DND-41 (cell line): Measurements from ENCODE around the gene KLF6.

Source experiments
- ATAC-seq: fragments of 200-7000 bp; cut with Tn5 transposase; 3 replicates; pipeline ENCODE4 v1.9.1; 2021; ENCODE audit warnings: low read depth; ENCODE audit not compliant: insufficient read depth
- DNase-seq: peaks from one replicate; pipeline ENCODE4 v3.0.0-alpha.2; 2020
- H2AFZ ChIP-seq: 2 replicates; pipeline ENCODE4 v1.6.0; 2012; ENCODE audit warnings: low read depth, low read length
- H3K27ac ChIP-seq: 2 replicates; pipeline ENCODE4 v1.5.1; 2012; ENCODE audit warnings: low read length, inconsistent platforms
- H3K27me3 ChIP-seq: fragments of 200-600 bp; sonication (generic); 2 replicates; pipeline ENCODE4 v1.6.0; 2012; ENCODE audit warnings: low read length, mild to moderate bottlenecking, inconsistent platforms; ENCODE audit not compliant: insufficient read depth, poor library complexity
- H3K36me3 ChIP-seq: 2 replicates; pipeline ENCODE4 v1.5.1; 2012; ENCODE audit warnings: low read length, inconsistent platforms; ENCODE audit not compliant: insufficient read depth
- H3K4me1 ChIP-seq: 2 replicates; pipeline ENCODE4 v1.5.1; 2012; ENCODE audit warnings: mild to moderate bottlenecking, low read length; ENCODE audit not compliant: insufficient read depth
- H3K4me2 ChIP-seq: 2 replicates; pipeline ENCODE4 v1.6.0; 2012; ENCODE audit warnings: mild to moderate bottlenecking, moderate library complexity, low read length, inconsistent platforms; ENCODE audit not compliant: insufficient read depth
- H3K4me3 ChIP-seq, 2 experiments: fragments of 200-600 bp in 1 of 2; shearing (Covaris generic) in 1 of 2; 2 replicates each; pipeline ENCODE4 v1.5.1; 2012 to 2016; ENCODE audit warnings: inconsistent platforms in 2 of 2, low read length in 2 of 2, mild to moderate bottlenecking in 2 of 2, low read depth in 1 of 2, moderate library complexity in 1 of 2
- H3K79me2 ChIP-seq: 2 replicates; pipeline ENCODE4 v1.6.0; 2012; ENCODE audit warnings: low read length, inconsistent platforms; ENCODE audit not compliant: insufficient read depth
- H3K9ac ChIP-seq: 2 replicates; pipeline ENCODE4 v1.6.0; 2012; ENCODE audit warnings: low read depth, mild to moderate bottlenecking, inconsistent platforms, low read length, moderate library complexity
- H3K9me3 ChIP-seq: 2 replicates; pipeline ENCODE4 v1.5.1; 2012; ENCODE audit warnings: low read length, moderate library complexity, mild to moderate bottlenecking, inconsistent platforms; ENCODE audit not compliant: insufficient read depth, severe bottlenecking
- H4K20me1 ChIP-seq: 2 replicates; pipeline ENCODE4 v1.6.0; 2012; ENCODE audit warnings: low read length; ENCODE audit not compliant: insufficient read depth
- CTCF ChIP-seq: IDR thresholded peaks from 2 replicates; pipeline ENCODE4 v1.5.1; 2012; ENCODE audit warnings: borderline replicate concordance, low read length, moderate library complexity, mild to moderate bottlenecking; ENCODE audit not compliant: poor library complexity, severe bottlenecking; ENCODE audit errors: extremely low read depth
- EZH2 ChIP-seq: IDR thresholded peaks from 3 replicates; pipeline ENCODE4 v1.6.1; 2012; ENCODE audit warnings: borderline replicate concordance, low read depth, mild to moderate bottlenecking, moderate library complexity, low read length, inconsistent platforms; ENCODE audit not compliant: severe bottlenecking

KLF6 gene

GRCh38 chr10:3812141-3812540 lies 27.1 kb upstream of the KLF6 start:
- Histone ChIP-seq H3K4me3 (peak overlapping the region in 1 of 2 experiments; percentile 32; a peak in 2 of 4 replicates), H3K36me3 (no peaks in the 10 kb centered on the region), H3K9me3 (no peaks in the 10 kb centered on the region), H3K9ac (peak overlapping the region; percentile 60), H2AFZ (peak overlapping the region; percentile 59), H3K79me2 (peaks cover 3% of the 10 kb centered on the region; the same call in 1 of the 2 replicates), H3K4me2 (peak overlapping the region; percentile 60), H3K27ac (peak overlapping the region; percentile 95), H4K20me1 (no peaks in the 10 kb centered on the region), H3K27me3 (no peaks in the 10 kb centered on the region), H3K4me1 (peaks cover 89% of the 10 kb centered on the region)
- ATAC-seq, result peak; percentile 41
- DNase-seq, result peak; percentile 82
- peak; percentile 21 for TF ChIP-seq CTCF
- no peak for TF ChIP-seq EZH2

GRCh38 chr10:3811291-3811870 lies 26.4 kb upstream of the KLF6 start:
- peaks cover 96% of the 10 kb centered on the region for H3K4me1 ChIP-seq
- H2AFZ ChIP-seq, result peak overlapping the region; percentile 59
- H3K79me2 ChIP-seq, result peaks cover 3% of the 10 kb centered on the region; the same call in 1 of the 2 replicates
- peak overlapping the region; percentile 60 for H3K9ac ChIP-seq
- DNase-seq (peak; percentile 76), ATAC-seq (peak; percentile 67)
- H3K36me3 ChIP-seq, result no peaks in the 10 kb centered on the region
- H4K20me1 ChIP-seq, result no peaks in the 10 kb centered on the region
- H3K27me3 ChIP-seq, result no peaks in the 10 kb centered on the region
- no peaks in the 10 kb centered on the region for H3K9me3 ChIP-seq
- peak overlapping the region; percentile 60 for H3K4me2 ChIP-seq
- no peak for TF ChIP-seq CTCF
- H3K27ac ChIP-seq, result peak overlapping the region; percentile 95
- peak overlapping the region in 1 of 2 experiments; percentile 32; a peak in 2 of 4 replicates for H3K4me3 ChIP-seq

- peaks cover 100% of the 10 kb centered on the region for H3K4me1 ChIP-seq
- H3K9me3 ChIP-seq, result no peaks in the 10 kb centered on the region
- H4K20me1 ChIP-seq, result no peaks in the 10 kb centered on the region
- no peak overlapping the region for H3K4me3 ChIP-seq
- H3K79me2 ChIP-seq, result peaks cover 3% of the 10 kb centered on the region; the same call in 1 of the 2 replicates
- H3K9ac ChIP-seq, result peak overlapping the region; percentile 60
- TF ChIP-seq EZH2 (no peak), CTCF (no peak)
- ATAC-seq (no peak), DNase-seq (no peak)
- no peak overlapping the region for H3K4me2 ChIP-seq
- H3K27me3 ChIP-seq, result no peaks in the 10 kb centered on the region
- H3K27ac ChIP-seq, result peak overlapping the region; percentile 95
- H3K36me3 ChIP-seq, result no peaks in the 10 kb centered on the region
- no peak overlapping the region for H2AFZ ChIP-seq
Measured at GRCh38 chr10:3808689-3809199, 23.7 kb upstream of the KLF6 start.
